ENCODE data around the gene DOCK2.

The DOCK2 gene

DNA sequence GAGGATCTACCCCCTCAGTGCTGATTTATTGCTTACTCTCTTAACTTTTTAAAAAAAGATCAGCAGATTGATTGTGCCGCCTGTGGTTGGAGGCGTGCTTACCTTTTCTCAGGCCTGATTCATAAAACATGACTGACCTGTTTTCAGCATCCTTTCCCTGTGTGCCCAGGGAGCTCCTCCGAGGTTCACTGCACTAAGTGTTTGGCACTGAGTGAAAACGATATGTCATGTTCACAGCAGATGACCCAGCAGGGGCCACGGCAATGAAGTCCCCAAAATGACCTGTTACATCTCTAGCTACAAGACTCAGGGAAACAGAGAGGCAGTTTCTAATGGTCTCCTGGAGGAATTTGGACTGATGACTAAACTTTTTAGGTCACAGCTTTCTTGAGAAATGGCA, 273.3 kb downstream of the DOCK2 start:
- DNase-seq, result no peak

- DNase-seq, result no peak
Observed at GRCh38 chr5:169911448-169912212, 274.6 kb downstream of the DOCK2 start.

GRCh38 chr5:169913479-169913878, 276.4 kb downstream of the DOCK2 start:
- DNase-seq, result no peak

- DNase-seq, result no peak
Observed at GRCh38 chr5:169914766-169915165, 277.7 kb downstream of the DOCK2 start.

- DNase-seq, result no peak
Observed at GRCh38 chr5:169917500-169917899, 280.4 kb downstream of the DOCK2 start.

DNA sequence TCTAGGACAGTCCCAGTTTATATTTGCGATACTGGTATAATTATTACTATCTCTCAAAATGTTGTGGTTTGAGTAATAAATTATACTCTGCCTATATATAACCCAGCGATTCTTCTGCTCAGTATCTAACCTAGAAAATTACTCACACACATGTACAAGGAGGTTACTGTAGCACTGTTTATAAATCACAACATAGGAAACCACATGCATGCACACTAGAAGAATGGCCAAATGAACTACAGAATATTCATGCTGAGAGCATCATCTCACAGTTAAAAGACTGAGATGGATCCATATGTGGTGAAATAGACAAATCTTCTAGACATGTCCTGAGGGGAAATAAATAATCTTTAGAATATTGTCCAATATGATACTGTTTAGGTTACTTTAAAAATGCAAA, 281.2 kb downstream of the DOCK2 start:
- no peak for DNase-seq

GRCh38 chr5:169920474-169920873, 283.4 kb downstream of the DOCK2 start:
- DNase-seq, result no peak

DNA sequence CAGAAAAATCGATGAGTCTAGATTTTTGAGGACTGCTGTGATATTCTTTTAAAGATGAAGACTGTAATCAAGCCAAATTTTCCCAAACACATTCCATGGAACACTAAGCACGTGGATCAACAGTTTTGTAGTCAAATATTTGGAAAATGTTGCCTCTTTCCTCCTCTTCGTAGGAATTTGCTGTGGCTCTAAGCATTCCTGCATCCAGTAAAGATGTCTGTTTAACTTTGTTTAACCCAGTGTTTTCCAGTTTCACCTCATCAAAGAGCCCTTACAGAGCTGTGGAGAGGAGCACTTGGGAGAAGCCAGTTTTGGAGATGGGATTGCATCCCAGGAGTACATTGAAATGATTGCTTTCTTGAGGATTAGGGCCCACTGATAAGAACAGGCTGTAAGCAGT, 284.3 kb downstream of the DOCK2 start:
- DNase-seq, result no peak

DNA sequence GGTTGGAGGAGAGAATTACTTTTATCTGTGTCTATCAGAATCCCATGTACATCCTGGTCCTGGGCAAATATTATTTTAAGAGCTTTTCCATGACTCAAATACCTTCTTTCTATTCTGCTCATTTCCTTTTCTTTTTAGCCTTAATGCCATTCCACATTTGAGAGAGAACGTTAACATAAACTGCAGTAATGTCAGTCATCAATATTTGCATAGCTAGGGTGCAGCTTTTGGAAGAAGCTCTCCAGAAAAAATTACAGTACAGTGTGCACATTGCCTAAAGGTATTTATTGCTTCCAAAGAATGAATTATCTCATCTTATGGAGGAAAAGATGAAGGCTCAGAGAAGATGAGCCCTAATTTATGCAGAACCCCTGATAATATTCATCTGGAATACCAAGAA, 284.9 kb downstream of the DOCK2 start:
- DNase-seq, result no peak

DNA sequence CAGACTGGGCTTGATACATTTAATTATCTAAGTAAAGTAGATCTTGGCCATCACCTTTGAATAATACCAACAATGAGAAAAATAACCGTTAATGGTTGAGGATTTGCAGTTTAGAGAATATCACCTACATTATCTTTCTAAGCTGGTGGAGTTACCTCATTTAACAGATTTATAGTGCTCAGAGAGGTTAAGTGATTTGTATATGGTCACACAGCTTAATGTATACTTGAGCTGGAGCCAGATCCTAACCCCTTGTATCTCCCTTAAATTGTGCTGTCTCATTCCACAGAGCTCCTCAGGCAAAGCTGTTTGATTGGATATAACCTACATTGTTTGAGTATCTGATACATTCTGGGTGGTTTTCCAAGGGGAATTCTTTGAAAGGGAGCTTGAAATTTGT, 285.4 kb downstream of the DOCK2 start:
- DNase-seq, result no peak

DNA sequence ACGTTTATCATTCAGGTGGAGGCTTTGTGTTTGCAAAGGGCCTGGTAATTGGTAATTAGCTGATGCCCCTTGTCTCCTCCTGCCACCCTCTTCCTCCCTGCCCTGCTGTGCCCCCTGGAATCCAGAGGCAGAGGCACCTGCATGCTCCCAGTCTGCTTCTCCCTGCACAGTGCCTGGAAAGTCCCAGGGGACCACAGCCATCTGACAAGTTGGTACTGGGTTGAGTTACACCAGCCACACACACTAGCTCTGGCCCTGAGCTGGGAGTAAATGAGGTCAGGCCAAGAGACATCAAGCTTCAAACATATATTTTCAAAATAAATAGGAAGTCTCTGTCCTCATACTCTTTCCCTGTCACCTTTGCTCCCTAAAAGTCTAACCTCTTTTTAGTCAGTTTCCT, 286.9 kb downstream of the DOCK2 start:
- no peak for DNase-seq

DNA sequence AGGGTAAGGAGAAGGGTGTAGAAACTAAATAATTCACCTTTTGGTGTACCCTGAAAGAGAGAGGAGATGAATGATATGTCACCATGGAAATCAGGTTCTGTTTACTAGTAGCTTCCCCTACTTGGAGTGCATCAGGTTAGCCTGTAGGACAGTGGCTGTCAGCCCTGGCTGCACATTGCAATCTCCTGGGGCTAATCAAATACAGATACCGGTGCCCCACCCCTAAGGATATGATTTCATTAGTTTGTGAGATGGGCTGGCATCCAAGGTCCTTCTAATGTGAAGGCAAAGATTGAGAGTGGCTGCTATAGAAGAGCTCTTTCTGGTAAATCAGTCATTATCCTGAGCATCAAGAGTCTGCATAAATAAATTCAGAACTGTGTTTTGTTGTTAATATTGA, 296.1 kb downstream of the DOCK2 start:
- no peak for DNase-seq

GRCh38 chr5:169933616-169934015, 296.5 kb downstream of the DOCK2 start:
- DNase-seq, result no peak

GRCh38 chr5:169934990-169935389, 297.9 kb downstream of the DOCK2 start:
- no peak for DNase-seq

DNA sequence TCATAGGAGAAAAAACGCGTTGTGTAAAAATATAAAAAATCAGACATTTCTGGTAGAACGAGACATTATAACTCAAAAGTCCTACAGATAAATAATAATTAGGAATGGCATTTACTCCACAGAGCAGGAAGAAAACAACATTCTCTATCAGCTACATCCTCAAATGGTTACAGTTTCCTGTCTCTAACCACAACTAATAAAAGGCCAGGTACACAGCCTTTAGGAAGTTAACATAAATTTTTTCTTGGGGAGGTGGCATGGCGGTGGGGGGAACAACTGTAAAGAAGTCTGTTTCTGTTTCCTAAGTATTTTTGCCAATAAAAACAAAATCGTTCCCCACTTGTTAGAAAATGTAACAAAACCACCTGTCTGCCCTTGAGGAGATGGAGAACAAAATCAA, 298.7 kb downstream of the DOCK2 start:
- no peak for DNase-seq

DNA sequence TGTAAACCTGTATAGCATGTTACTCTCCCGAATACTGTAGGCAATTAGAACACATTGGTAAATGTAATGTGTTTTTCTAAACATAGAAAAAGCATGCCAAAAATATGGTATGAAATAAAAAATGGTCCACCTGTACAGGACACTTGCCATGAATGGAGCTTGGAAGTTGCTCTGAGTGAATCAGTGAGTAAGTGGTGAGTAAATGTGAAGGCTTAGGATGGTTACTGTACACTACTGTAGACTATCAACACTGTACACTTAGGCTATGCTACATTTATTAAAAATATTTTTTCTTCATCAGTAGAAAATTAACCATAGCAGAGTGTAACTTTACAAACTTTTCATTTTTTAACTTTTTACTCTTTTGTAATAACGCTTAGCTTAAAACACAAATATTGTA, 301.4 kb downstream of the DOCK2 start:
- DNase-seq, result no peak

DNA sequence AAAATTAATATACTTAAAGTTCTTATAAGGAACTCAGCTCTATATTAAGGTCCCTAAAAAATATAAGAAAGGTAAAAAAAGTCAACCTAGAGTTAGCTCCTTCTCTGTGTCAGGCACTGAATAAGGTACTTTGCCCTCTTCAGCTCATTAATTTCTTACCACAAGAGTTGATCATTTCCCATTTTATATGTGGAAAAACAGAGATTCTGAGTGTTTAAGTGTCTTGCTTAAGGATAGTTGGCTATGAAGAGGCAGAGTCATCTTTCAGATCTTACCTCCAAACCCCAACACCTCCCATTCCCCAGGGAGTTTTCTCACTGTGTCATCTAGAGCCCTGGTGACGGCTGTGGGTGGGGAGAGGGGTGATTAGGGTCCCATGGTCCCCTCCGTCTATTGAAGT, 302.7 kb downstream of the DOCK2 start:
- DNase-seq, result no peak

GRCh38 chr5:169941542-169941941, 304.5 kb downstream of the DOCK2 start:
- no peak for DNase-seq

- no peak for DNase-seq
Observed at GRCh38 chr5:169942181-169942580, 305.1 kb downstream of the DOCK2 start.

GRCh38 chr5:169943026-169943425, 306.0 kb downstream of the DOCK2 start:
- DNase-seq, result no peak

GRCh38 chr5:169944115-169944514, 307.0 kb downstream of the DOCK2 start:
- DNase-seq, result no peak

DNA sequence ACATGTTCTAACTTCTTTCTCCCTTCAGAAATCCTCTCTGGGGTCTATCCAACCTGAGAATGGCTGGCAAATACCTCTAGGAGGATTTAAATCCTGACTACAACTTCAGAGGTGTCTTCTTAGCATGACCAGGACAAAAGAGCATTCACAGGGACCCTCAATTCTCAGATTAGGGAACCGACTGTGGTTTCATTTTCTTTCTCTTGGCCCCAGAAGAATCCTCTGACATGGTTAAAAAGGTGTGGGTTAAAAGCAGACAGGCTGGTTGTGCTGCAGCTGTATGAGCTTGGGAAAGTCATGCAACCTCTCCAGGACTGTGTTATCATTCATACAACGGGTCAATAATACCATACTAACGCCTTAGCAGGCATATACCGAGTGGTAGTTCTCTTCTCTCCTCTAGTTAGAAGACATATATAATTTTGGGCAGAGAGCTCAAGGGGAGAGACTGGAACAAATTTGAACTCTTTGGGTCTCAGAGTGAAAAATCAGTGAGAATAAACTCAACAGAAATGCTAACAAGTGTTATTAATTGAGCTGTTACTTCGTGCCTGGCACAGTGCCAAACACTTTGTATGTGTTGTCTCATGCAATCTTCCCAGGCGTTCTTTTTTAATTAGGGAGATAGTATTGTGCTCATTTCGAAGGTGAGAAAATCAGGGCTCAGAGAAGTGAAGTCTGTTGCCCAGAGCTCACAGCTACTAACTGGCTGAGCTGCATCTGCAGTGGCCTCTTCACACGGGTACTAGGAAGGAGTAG, 308.0 kb downstream of the DOCK2 start:
- DNase-seq, result no peak

GRCh38 chr5:169945831-169946261, 308.8 kb downstream of the DOCK2 start:
- no peak for DNase-seq

- no peak for DNase-seq
Observed at GRCh38 chr5:169946743-169947295, 309.7 kb downstream of the DOCK2 start.
